DND-41 (cell line): ENCODE data around the gene LBHD2.

Experiments
- CTCF ChIP-seq: IDR thresholded peaks from 2 replicates; pipeline ENCODE4 v1.5.1; 2012; ENCODE audit warnings: borderline replicate concordance, low read length, moderate library complexity, mild to moderate bottlenecking; ENCODE audit not compliant: poor library complexity, severe bottlenecking; ENCODE audit errors: extremely low read depth
- EZH2 ChIP-seq: IDR thresholded peaks from 3 replicates; pipeline ENCODE4 v1.6.1; 2012; ENCODE audit warnings: borderline replicate concordance, low read depth, mild to moderate bottlenecking, moderate library complexity, low read length, inconsistent platforms; ENCODE audit not compliant: severe bottlenecking

- TF ChIP-seq CTCF = no peak
- TF ChIP-seq EZH2 = no peak
Observed at GRCh38 chr14:103066399-103066798, 17.6 kb upstream of the LBHD2 start.
